ENCODE data around the gene NQO2.

NQO2 gene

GRCh38 chr6:2999618-3000557, at the start of gene NQO2:
Gene NQO2 (plus strand): TSS chr6:2999894. CDS start chr6:3006553, 6,659 bp downstream.
- TF ChIP-seq CREB1 (IDR thresholded peaks at IDR 0.05; ENCODE audit: low read depth), result no peak
- no peak for TF ChIP-seq EP300 (IDR thresholded peaks at IDR 0.05; ENCODE audit: borderline replicate concordance)
- peak; percentile 52 for TF ChIP-seq NFIC (IDR thresholded peaks at IDR 0.05)
- TF ChIP-seq TAF1 (IDR thresholded peaks at IDR 0.05; ENCODE audit: low read depth), result 0 out of 2 replicates have a peak, but pooled peaks have one; percentile 36
- TF ChIP-seq, protein P1, sequence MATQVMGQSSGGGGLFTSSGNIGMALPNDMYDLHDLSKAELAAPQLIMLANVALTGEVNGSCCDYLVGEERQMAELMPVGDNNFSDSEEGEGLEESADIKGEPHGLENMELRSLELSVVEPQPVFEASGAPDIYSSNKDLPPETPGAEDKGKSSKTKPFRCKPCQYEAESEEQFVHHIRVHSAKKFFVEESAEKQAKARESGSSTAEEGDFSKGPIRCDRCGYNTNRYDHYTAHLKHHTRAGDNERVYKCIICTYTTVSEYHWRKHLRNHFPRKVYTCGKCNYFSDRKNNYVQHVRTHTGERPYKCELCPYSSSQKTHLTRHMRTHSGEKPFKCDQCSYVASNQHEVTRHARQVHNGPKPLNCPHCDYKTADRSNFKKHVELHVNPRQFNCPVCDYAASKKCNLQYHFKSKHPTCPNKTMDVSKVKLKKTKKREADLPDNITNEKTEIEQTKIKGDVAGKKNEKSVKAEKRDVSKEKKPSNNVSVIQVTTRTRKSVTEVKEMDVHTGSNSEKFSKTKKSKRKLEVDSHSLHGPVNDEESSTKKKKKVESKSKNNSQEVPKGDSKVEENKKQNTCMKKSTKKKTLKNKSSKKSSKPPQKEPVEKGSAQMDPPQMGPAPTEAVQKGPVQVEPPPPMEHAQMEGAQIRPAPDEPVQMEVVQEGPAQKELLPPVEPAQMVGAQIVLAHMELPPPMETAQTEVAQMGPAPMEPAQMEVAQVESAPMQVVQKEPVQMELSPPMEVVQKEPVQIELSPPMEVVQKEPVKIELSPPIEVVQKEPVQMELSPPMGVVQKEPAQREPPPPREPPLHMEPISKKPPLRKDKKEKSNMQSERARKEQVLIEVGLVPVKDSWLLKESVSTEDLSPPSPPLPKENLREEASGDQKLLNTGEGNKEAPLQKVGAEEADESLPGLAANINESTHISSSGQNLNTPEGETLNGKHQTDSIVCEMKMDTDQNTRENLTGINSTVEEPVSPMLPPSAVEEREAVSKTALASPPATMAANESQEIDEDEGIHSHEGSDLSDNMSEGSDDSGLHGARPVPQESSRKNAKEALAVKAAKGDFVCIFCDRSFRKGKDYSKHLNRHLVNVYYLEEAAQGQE (IDR thresholded peaks at IDR 0.05; ENCODE audit: low read depth), result peak; percentile 35; the same call in 1 of the 2 replicates

- TF ChIP-seq NFIC (IDR thresholded peaks at IDR 0.05), result no peak
- TF ChIP-seq CEBPB (IDR thresholded peaks at IDR 0.05), result no peak
- TF ChIP-seq CREB1 (IDR thresholded peaks at IDR 0.05; ENCODE audit: low read depth), result no peak
- TF ChIP-seq TAF1 (IDR thresholded peaks at IDR 0.05; ENCODE audit: low read depth), result no peak
- TF ChIP-seq FOXM1 (IDR thresholded peaks at IDR 0.05; ENCODE audit: borderline replicate concordance, low read depth), result no peak
- no peak for TF ChIP-seq EGR1 (IDR thresholded peaks at IDR 0.05)
- TF ChIP-seq EP300 (IDR thresholded peaks at IDR 0.05; ENCODE audit: borderline replicate concordance), result no peak
- TF ChIP-seq, protein P2, sequence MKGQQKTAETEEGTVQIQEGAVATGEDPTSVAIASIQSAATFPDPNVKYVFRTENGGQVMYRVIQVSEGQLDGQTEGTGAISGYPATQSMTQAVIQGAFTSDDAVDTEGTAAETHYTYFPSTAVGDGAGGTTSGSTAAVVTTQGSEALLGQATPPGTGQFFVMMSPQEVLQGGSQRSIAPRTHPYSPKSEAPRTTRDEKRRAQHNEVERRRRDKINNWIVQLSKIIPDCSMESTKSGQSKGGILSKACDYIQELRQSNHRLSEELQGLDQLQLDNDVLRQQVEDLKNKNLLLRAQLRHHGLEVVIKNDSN (IDR thresholded peaks at IDR 0.05), result no peak
- TF ChIP-seq TEAD4 (IDR thresholded peaks at IDR 0.05), result no peak
- no peak for TF ChIP-seq YY1 (IDR thresholded peaks at IDR 0.05; ENCODE audit: low read depth)
- no peak for TF ChIP-seq ZBTB7A (IDR thresholded peaks at IDR 0.05; ENCODE audit: low read depth)
- TF ChIP-seq, protein P1 (IDR thresholded peaks at IDR 0.05; ENCODE audit: low read depth), result no peak
- TF ChIP-seq, protein P3, sequence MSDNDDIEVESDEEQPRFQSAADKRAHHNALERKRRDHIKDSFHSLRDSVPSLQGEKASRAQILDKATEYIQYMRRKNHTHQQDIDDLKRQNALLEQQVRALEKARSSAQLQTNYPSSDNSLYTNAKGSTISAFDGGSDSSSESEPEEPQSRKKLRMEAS (IDR thresholded peaks at IDR 0.05), result no peak
- TF ChIP-seq TCF12 (IDR thresholded peaks at IDR 0.05; ENCODE audit: low read depth), result no peak
- no peak for TF ChIP-seq RAD21 (IDR thresholded peaks at IDR 0.05; ENCODE audit: low read depth)
These were observed 49.0 kb upstream of the NQO2 start for GRCh38 chr6:2950713-2951112.

DNA sequence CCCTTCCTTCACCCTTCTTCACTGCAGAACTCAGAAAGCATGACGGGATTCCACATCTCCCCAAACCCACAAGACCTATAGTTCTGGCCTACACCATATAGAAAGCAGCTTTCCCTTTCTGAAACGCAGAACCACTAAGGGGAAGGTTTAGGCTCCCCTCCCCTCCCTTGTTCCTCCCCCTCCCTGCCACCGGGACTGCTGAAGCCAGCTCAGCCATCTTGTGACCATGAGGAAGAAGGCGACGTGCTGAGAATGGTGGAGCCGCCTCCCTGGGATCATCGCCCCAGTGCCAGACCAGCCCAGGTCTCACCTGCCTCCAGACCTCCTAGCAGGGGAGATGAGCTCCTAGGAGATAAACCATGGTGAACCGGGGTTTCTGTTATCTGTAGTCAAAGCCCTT, 48.0 kb upstream of the NQO2 start:
- TF ChIP-seq ZBTB7A (IDR thresholded peaks at IDR 0.05; ENCODE audit: low read depth) (no peak), EP300 (IDR thresholded peaks at IDR 0.05; ENCODE audit: borderline replicate concordance) (no peak), TEAD4 (IDR thresholded peaks at IDR 0.05) (no peak), EGR1 (IDR thresholded peaks at IDR 0.05) (no peak), RAD21 (IDR thresholded peaks at IDR 0.05; ENCODE audit: low read depth) (no peak), NFIC (IDR thresholded peaks at IDR 0.05) (no peak)
- TF ChIP-seq, protein P1 (IDR thresholded peaks at IDR 0.05; ENCODE audit: low read depth), result no peak

GRCh38 chr6:2952557-2953095, 47.1 kb upstream of the NQO2 start:
- TF ChIP-seq RAD21 (IDR thresholded peaks at IDR 0.05; ENCODE audit: low read depth), result peak; percentile 39
- TF ChIP-seq ZBTB7A (IDR thresholded peaks at IDR 0.05; ENCODE audit: low read depth), result no peak
- TF ChIP-seq TCF12 (IDR thresholded peaks at IDR 0.05; ENCODE audit: low read depth), result no peak

GRCh38 chr6:2953098-2953497, 46.6 kb upstream of the NQO2 start:
- no peak for TF ChIP-seq ZBTB7A (IDR thresholded peaks at IDR 0.05; ENCODE audit: low read depth)
